Endothelial cell of umbilical vein (primary cell): ENCODE results near the gene SMIM7.

Experiments used
- CTCF ChIP-seq, 2 donors: IDR thresholded peaks; 1 replicate in 1 of 2; 2 replicates in 1 of 2; pipeline ENCODE4 v1.5.1; 2011; ENCODE audit warnings: low read length in 2 of 2, mild to moderate bottlenecking in 2 of 2, moderate library complexity in 2 of 2, control low read depth in 1 of 2, inconsistent platforms in 1 of 2, low read depth in 1 of 2; ENCODE audit not compliant: insufficient read depth in 1 of 2; ENCODE audit errors: extremely low read depth in 1 of 2
- EZH2 ChIP-seq: IDR thresholded peaks from 2 replicates; pipeline ENCODE4 v1.6.1; 2012; ENCODE audit warnings: borderline replicate concordance, low read depth, mild to moderate bottlenecking, moderate library complexity, low read length, inconsistent platforms; ENCODE audit not compliant: severe bottlenecking
- FOS ChIP-seq: IDR thresholded peaks from 2 replicates; pipeline ENCODE4 v1.6.1; 2011; ENCODE audit warnings: mild to moderate bottlenecking, low read length, moderate library complexity, borderline replicate concordance; ENCODE audit not compliant: insufficient read depth
- GATA2 ChIP-seq: IDR thresholded peaks from 2 replicates; pipeline ENCODE4 v1.7.0; 2011; ENCODE audit warnings: low read depth, mild to moderate bottlenecking, moderate library complexity, mixed read lengths, low read length; ENCODE audit not compliant: insufficient read length, insufficient read depth
- MAX ChIP-seq: IDR thresholded peaks from 2 replicates; pipeline ENCODE4 v1.6.1; 2011; ENCODE audit not compliant: insufficient read depth, insufficient read length
- POLR2A ChIP-seq: IDR thresholded peaks from 2 replicates; pipeline ENCODE4 v1.6.1; 2012; ENCODE audit warnings: low read depth, mild to moderate bottlenecking, control low read depth, low read length
- POLR2AphosphoS5 ChIP-seq: IDR thresholded peaks from 2 replicates; pipeline ENCODE4 v1.6.1; 2012; ENCODE audit warnings: low read depth, mild to moderate bottlenecking, control low read depth, low read length, moderate library complexity; ENCODE audit not compliant: insufficient read depth

GRCh38 chr19:16627193-16627927 is 32.6 kb downstream of the SMIM7 start:
- TF ChIP-seq POLR2A (no peak), CTCF (IDR thresholded peaks at IDR 0.05; ENCODE audit: extremely low read depth in 1 of 2, insufficient read depth in 1 of 2, low read depth in 1 of 2, low read length in 2 of 2) (no peak), EZH2 (no peak), MAX (no peak), POLR2AphosphoS5 (no peak), GATA2 (no peak), FOS (no peak)
